VCaP (cell line): Measurements from ENCODE around the gene PYROXD2.

Source experiments
- H3K27ac ChIP-seq: fragments of 450-650 bp; 2 replicates; pipeline ENCODE4 v1.5.1; 2017
- TF ChIP-seq, protein P1 (sequence below): fragments of 450-650 bp; conservative IDR thresholded peaks from 2 replicates; pipeline ENCODE4 v1.5.1; 2017; ENCODE audit warnings: mild to moderate bottlenecking, moderate library complexity

The PYROXD2 gene

DNA sequence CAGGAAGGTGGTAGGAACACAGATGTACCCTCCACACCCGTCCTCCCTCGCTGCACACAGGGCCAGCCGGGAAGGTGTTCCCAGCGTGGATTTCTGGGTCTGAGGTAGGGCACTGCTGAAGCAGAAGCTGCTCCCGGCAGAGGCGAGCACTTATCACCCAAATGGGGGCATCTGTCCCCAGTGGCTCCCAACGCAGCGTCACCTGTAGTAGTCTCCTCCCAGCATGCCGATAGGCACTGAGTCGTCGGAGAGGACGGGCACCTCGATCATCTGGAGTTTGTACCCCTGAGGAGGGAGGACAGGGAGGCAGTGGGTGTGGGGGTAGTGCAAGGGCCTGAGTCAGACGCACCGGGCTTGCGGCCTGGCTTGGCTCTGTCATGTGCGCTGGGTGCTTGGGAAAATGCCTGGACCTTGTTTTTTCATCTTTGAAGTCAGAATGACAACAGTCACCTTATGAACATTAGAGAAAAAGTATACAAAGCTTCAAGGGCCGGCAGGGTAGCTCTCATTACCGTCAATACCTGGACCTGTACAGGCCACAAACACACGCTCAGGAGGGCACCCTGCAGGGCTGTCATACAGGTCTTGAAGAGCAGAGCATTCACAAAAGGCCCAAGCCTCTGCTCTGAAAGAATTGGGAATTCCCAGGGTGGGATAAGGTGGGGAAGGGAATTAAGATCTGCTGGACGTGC, 3.1 kb upstream of the PYROXD2 start:
- H3K27ac ChIP-seq = no peak overlapping the region; the same call in 1 of the 2 replicates
- TF ChIP-seq, protein P1, sequence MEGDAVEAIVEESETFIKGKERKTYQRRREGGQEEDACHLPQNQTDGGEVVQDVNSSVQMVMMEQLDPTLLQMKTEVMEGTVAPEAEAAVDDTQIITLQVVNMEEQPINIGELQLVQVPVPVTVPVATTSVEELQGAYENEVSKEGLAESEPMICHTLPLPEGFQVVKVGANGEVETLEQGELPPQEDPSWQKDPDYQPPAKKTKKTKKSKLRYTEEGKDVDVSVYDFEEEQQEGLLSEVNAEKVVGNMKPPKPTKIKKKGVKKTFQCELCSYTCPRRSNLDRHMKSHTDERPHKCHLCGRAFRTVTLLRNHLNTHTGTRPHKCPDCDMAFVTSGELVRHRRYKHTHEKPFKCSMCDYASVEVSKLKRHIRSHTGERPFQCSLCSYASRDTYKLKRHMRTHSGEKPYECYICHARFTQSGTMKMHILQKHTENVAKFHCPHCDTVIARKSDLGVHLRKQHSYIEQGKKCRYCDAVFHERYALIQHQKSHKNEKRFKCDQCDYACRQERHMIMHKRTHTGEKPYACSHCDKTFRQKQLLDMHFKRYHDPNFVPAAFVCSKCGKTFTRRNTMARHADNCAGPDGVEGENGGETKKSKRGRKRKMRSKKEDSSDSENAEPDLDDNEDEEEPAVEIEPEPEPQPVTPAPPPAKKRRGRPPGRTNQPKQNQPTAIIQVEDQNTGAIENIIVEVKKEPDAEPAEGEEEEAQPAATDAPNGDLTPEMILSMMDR = no peak

DNA sequence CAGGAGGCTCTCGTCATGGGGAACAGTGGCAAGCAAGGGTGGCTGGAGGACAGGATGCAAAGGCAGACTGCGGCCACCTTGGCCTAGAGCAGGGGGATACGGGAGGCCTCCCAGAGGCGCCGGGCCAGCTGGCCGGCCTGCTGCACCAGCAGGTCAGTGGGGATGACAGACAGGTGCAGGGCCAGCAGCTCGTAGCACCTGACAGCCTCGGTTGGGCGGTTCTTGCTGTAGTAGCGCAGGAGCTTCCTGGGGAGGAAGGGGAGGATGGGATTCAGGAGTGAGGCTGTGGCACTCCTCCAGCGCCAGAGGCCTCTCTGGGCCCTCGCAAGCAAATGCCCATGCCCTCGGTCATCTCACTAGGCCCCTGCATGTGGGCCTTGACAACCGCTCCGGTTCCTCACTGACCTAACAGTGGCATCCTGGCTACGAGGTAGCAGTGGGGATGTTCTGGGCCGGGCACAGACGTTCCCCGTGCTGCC, 2.5 kb upstream of the PYROXD2 start:
- TF ChIP-seq, protein P1 = no peak
- H3K27ac ChIP-seq = no peak overlapping the region; the same call in 1 of the 2 replicates

DNA sequence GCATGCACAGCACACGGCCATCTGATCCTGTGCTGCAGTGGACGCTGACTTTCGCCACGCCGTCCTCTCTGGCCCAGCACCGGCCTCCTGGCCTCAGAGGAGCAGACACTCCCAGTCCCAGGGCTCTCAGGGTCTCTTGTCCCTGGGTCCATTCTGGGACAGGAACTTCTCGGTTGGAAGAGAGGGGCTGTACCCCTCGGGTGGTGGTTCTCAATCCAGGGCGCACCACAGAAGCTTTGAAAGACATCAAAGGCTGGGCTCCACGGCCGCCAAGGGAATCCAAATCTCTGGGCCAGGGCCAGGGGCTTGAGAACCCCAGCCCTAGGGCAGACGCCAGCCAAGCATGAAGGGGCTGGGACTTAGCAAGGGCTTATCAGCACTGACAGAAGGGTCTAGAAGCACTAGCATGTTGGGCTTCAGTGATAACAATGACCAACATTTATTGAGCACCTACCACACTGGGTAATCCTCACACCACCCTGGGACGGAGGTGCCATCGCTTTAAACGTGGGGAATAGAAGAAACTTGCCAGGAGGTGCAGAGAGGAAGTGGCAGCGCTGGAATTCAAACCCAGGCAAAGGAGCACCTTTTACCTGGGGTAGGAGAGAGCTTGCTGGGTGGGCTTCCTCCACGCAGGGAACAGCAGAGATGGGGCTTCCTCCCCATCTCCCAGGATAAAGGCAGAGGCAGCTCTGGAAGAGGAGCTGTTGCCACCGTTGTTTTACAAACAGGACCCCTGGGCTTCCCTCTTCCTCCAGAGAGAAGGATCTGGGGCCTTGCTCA, 1.8 kb upstream of the PYROXD2 start:
- peak overlapping the region; percentile 92; the same call in 1 of the 2 replicates for H3K27ac ChIP-seq
- TF ChIP-seq, protein P1 = no peak

DNA sequence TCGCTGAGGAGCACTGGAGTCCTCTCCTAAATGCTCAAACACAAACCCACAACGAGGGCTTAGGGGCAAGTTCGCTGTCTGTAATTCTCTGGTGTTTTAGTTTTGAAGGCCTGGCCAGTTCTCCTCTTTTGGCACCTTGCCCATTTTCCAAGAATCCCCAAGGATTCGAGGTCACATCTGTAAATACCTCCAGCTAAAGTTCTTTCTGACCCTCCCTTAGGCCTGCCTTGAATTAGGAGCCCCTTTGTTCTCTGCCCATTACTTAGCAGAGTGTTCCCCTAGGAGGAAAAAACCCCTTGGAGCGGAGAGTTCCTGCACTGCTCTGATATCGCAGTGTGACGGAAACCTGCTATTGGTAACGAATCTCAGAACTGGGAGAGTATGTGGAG, 743 bp upstream of the PYROXD2 start:
- TF ChIP-seq, protein P1 = no peak
- H3K27ac ChIP-seq = peak overlapping the region; percentile 92

DNA sequence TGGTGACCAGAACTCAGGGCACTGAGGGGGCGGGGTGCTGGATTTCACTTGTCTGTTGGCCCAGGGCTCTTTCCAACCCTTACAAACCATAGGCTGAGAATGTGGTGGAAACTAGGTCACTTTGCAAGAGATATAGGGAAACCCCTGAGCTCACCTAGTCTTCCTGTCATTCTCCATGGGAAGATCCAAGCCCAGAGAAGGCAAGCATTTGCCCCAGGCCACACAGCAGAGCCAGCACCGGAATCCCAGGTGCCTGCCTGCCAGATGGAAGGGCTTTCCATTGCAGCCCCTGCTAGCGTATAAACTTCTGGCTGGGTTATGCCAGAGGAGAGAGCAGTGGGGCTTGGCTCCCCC, 427 bp downstream of the PYROXD2 start:
- peak overlapping the region; percentile 92 for H3K27ac ChIP-seq
- TF ChIP-seq, protein P1 = no peak

DNA sequence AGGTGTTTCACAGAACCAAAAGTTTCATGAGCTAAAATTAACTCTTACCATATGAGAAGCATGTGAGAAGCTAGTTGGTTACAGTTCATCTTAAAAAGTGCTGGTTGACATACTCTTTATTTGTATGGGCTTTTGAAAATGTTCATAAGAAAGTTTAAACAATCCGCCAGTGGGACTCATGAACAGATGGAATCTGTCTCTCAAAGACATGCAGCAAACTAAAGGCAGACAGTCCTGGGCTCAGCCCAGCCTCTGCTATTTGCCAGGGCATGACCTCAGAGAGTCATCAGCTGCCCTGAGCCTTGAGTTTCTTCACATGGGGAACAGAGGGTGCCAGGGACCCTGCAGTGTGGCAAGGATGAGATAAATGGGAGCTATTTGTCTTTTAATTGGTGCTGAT, 3.2 kb downstream of the PYROXD2 start:
- H3K27ac ChIP-seq = no peak overlapping the region
- TF ChIP-seq, protein P1 = no peak

DNA sequence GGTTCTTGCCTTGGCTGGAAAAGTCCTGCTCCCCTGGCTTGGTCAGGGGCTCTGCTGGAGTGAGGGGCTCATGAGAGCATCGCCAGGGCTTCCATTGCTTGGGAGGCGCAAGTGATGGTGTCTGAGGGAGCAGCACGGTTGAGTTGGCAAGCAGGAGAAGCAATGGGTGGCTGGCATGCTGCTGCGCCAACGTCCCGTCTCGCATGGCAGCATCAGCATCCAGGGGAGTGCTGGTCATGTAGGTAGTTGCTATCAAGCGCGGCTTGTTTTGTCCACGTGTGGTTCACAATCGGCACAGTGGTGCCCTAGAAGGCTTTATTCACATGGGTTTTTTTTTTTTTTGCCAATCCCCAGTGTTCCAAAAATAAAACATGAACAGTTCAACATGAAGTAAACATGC, 3.8 kb downstream of the PYROXD2 start:
- TF ChIP-seq, protein P1 = no peak
- no peak overlapping the region for H3K27ac ChIP-seq
